Stimulated activated CD4-positive, alpha-beta T cell treated with anti-CD3 and anti-CD28 coated beads, Interleukin-12 subunit alpha, Interleukin-12 subunit beta, amount 100 ng/mL, for 48 hours (primary cell): ENCODE results near the gene KANSL1.
"Not testable (repeated sequence)": the region's sequence is repeated elsewhere in the genome, so short reads cannot be mapped to it uniquely, and the experiment has no call there.

ENCODE experiments used
- DNase-seq, 3 donors: peaks; one replicate each; pipeline ENCODE4 v3.0.0-alpha.2; 2020; ENCODE audit warnings: low read depth in 2 of 3, low spot score in 1 of 3

KANSL1 gene

DNA sequence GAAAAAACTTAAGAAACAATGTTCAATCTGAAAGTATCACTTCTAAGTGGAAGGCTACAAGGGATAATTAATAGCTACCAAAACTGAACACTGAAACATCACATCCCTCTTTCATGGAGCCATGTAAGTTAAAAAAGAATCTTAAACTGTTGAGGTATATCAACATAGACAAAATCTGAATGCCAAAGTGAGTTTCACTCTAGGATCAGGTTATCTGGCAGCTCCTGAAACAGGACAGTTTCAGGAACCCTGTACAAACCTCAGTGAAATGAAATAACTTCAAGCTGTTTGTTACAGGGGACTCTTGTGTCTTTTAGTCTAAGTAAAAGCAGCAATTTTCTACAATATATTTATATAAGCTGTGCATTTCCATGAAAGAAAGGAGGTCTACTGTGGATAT, 73.2 kb downstream of the KANSL1 start:
- DNase-seq, result no peak

- no peak for DNase-seq
Measured at GRCh38 chr17:46118964-46119363, 74.3 kb downstream of the KANSL1 start.

- DNase-seq, result no peak
Measured at GRCh38 chr17:46117850-46118696, 75.2 kb downstream of the KANSL1 start.

DNA sequence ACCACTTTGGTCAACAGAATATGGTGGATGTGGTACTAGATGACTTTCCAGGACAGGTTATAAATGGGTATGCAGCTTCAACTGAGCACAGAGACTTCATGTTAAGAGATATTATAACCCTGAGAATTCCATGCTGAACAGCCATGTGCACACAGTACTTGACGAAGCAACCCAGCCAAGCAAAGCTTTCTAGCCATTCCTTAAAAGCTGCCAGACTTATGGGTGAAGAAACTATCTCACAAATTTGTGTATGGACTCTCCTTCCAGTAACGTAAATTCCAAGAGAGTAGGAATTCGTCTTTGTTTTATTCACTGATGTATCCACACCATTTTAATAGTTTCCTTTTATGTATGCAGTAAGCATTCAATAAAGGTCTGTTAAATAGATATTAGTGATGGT, 76.1 kb downstream of the KANSL1 start:
- no peak for DNase-seq

- no peak for DNase-seq
Measured at GRCh38 chr17:46115699-46116098, 77.5 kb downstream of the KANSL1 start.

- not testable (repeated sequence) for DNase-seq
Measured at GRCh38 chr17:46111236-46111635, 82.0 kb downstream of the KANSL1 start.

DNA sequence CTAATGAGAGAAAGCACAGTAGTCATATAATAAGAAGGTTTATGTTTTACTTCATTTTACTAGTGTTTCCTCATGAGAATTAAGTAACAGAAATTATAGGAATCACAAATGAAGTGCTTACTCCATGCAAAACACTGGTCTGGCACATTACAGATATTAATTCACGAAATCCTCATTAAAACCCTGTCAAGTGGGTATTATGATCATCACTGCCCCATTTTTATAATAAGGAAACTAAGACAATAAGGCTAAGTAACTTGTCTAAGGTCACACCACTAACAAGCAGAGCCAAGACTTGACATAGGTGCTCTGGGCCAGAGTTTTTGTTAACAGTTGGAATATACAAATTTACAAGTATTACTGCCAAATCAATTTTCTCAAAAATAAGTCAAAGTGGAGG, 83.0 kb downstream of the KANSL1 start:
- no peak for DNase-seq

DNA sequence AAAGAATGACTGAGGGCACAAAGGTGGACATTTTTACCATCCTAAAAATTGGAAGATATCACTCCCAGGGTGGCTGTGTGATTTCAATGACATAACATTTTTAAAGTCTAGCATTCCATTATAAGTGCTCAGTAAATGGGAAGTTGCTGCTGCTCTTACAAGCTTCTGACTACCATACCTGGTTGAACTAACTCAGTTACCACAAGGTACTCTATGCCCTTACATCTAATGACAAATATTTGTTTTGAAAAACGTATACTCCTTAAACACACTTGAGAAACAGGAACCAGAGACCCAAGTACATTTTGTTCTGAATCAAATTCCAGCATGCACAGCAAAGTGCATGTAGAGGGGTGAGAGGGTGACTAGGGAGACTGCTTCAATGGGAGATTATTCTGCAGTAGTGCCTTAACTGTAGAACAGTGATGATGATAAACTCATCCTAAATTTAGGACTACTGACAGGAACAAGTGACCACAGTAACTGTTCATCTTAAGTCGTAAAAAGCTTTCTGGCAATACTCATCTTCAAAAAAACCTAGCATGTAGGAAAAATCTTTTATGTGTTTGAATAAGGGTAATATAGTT, 83.5 kb downstream of the KANSL1 start:
- no peak for DNase-seq

- DNase-seq, result no peak
Measured at GRCh38 chr17:46108550-46109110, 84.6 kb downstream of the KANSL1 start.

- DNase-seq, result no peak
Measured at GRCh38 chr17:46108120-46108519, 85.1 kb downstream of the KANSL1 start.

DNA sequence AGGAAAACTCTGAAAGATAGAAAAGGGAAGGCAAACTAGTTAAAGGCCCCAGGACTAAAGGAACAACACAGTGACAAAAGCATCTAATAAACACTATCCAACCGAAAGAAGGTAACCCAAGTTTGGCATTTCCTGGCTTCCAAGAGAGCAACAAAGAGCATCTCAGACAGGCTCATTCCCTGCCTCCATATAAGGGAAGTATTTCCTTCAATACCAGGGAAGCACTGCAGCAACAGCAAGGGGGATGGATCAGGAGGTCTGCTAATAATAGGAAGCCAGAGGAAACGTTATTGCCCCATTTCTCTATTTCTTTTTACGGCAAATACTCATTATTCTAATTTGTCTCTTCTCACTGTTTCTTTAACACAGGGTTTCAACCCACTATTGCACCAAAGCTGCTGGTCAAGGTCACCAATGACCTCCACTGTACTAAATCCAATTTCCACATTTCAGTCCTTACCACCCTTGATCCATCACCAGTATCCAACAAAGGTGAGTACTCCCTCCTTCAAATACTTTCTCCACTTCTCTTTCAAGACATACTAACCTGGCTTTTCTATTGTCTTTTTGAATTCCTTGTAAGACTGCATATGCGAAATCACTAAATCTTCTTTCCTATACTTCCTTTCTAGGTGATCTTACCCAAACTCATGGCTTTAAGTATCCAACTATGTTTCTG, 86.1 kb downstream of the KANSL1 start:
- no peak for DNase-seq

DNA sequence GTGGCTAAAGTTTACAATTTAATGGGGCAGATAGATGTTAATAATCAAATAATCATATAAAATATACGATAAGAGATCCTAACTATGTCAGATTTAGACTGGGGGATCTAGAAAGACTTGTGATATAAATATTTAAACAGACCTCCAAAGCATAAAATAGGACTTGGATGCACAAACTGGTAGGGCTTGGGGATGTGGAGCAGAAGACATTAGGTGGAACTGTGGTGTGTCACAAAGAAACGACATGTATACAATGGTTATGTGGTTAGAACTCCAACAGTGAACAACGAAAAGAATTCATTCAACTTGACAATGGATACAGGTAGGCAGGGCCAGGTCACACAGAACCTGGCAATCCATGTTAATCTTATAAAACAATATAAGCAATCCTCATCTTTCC, 90.4 kb downstream of the KANSL1 start:
- DNase-seq, result not testable (repeated sequence)

DNA sequence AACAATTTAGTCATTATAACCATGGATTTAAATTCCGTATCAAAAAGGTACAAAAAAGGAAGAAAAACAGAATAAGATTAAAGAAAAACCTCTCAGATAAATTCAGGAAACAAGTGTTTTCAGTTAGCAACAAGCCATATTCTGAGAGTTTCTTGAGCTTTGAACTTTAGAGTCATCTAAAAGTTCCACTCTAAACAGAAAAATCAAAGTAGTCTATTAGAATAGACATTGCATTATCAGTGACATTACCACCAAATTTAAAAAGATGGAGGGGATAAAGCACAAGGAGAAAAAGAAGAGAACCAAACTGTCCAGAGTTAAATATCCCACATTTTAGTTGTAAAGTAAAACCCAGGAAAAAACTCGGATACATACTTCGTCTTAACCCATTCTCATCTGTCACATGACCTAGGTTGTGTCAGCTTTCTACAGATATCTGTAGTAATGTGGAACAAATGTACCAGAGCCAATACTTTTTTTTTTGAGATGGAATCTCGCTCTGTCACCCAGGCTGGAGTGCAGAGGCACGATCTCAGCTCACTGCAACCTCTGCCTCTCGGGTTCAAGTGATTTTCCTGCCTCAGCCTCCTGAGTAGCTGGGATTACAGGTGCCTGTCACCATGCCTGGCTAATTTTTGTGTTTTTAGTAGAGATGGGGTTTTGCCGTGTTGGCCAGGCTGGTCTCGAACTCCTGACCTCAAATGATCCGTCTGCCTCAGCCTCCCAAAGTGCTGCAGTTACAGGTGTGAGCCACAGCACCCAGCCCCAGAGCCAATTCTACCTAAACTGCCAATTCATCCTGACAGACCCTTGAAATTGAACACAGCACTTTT, 91.2 kb downstream of the KANSL1 start:
- not testable (repeated sequence) for DNase-seq

DNA sequence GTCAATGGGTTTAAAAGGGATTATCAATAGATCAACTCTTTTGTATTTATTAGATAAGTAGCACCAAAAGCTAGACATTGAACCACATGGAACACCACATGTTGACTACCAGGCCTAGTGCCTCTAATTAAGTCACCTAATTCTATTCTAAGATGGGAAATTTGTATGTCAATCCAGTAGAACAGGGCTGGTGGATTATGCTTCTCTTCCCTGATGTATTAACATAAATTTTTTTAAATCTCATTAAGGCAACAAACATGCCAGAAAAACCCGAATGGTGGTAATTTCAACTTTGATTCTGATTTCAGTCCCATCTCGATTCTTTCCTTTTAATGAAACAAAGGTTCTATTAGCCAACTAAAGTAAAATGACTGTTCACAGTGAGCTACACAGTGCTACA, 92.6 kb downstream of the KANSL1 start:
- no peak for DNase-seq

DNA sequence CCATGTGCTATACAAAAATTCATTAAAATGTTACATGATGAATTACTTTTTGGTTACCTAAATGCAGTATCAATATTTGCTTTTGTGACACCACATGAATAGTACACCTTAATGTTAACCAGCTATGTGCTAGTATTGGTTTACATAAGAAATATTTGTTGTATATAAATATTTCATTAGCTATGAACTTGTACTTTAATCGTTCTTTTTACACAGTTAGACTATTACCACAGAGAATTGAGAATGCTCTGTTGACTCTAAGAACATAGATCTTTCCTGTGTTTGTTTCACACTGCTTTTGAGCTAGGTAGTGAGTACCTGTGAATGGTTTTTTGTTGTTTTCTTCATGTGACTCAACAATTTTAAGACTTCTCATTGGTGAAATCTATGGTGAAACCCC, 93.4 kb downstream of the KANSL1 start:
- DNase-seq, result no peak

- no peak for DNase-seq
Measured at GRCh38 chr17:46097497-46097896, 95.7 kb downstream of the KANSL1 start.

DNA sequence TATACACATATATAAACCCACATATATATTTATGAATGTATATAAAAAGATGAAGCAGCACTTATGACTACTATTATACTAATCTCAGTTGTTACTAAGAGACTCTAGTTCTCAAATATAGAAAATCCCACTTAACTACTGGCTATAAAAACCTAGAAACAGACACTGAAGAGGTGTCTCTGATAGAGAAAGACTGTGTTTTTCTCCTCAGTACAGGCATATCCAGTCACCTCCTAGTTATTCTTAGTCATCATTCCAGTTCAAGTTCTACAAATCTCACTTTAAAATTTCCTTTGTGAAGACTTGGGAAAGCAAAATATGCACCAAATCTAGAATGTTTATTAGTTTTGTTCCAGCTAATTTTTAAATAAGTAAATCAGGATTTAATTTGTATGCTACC, 100.2 kb downstream of the KANSL1 start:
- no peak for DNase-seq

GRCh38 chr17:46090871-46091270, 102.4 kb downstream of the KANSL1 start:
- DNase-seq, result no peak

DNA sequence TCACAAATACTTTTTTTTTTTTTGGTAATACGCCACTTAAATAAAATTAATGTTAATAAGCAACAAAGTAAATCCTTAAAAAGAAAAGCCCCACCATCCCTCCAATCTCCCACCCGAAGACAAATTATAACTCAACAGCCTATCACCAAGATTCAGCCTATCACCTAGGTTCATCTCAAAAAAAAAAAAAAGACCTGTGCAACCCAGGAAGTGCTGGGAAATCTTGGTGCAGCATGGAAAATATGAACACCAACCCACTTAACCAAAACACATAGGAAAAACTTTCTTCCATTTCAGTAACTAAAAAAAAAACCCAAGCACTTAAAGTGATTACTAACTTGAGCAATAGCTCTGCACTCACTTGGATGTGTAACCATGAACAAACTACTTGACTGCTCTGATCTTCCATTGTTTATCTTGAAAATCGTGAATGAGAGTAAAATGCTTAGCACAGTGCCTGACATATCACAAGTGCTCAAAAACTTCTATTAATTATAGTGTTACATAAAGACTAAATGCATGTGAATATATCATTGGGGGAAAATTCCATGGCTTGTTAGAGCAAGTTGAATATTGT, 103.8 kb downstream of the KANSL1 start:
- DNase-seq, result no peak

- DNase-seq, result no peak
Measured at GRCh38 chr17:46088595-46088994, 104.6 kb downstream of the KANSL1 start.

DNA sequence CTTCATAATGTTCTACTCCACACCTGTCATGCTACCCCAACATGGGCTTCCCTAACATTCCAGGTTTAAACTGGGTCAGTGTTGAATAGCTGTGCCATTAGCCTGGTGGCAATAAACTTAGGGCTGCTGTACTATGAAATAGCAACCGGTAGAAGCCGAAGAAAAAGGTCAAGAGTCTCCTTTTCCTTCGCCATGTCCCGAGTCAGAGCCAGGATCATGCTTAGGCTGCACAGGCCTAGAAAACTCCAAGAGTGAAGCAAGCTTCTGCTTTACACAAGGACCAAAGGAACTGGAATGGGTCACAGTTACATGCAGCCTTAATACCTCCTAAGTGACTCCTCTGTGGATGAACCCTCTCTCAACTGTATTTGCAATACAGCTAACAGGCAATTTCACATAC, 105.4 kb downstream of the KANSL1 start:
- not testable (repeated sequence) for DNase-seq
